ENCODE measurements around the gene HMCN1. TPM values are rescaled to one million over a fixed set of nuclear protein-coding genes. Genes with fewer than 3 reads are reported as not detected.
"Not testable (repeated sequence)": the region's sequence is repeated elsewhere in the genome, so short reads cannot be mapped to it uniquely, and the experiment has no call there.

Gene HMCN1
- total and polyA plus RNA-seq, 12 donors = 0.56 to 5.8 (median 2.7) TPM

GRCh38 chr1:186183970-186184628 lies 449.9 kb downstream of the HMCN1 start:
- H3K4me3 ChIP-seq = peak overlapping the region in 1 of 4 donors; percentile 6
- H3K27ac ChIP-seq = no peak overlapping the region

GRCh38 chr1:186186251-186186650 lies 452.1 kb downstream of the HMCN1 start:
- H3K36me3 ChIP-seq (replicated peaks in 1 of 2); H3K27ac ChIP-seq; intact Hi-C loops (cut with DNase I); H3K4me1 ChIP-seq (replicated peaks in 1 of 2); H3K4me3 ChIP-seq; H3K27me3 ChIP-seq; DNase-seq; H3K9me3 ChIP-seq (replicated peaks in 1 of 3): not testable (repeated sequence)
- 87 to 96% (median 91%) methylated on average over 6 of the region's 6 CpGs for WGBS, 4 donors

More at GRCh38 chr1:186183970-186184628, 449.9 kb downstream of the HMCN1 start:
- Histone ChIP-seq H3K27me3 (no peaks in the 10 kb centered on the region), H3K4me1 (replicated peaks in 1 of 2) (no peaks in the 10 kb centered on the region), H3K9me3 (replicated peaks in 1 of 3) (no peaks in the 10 kb centered on the region), H3K36me3 (replicated peaks in 1 of 2) (no peaks in the 10 kb centered on the region)
- no peak for TF ChIP-seq POLR2A (IDR thresholded peaks at IDR 0.05)
- no peak for TF ChIP-seq CTCF (IDR thresholded peaks at IDR 0.05)
- intact Hi-C loops (cut with DNase I) = no loop called here
- no peak for DNase-seq
- WGBS, 4 donors = 32 to 35% (median 34%) methylated on average over 5 of the region's 5 CpGs

- DNase-seq = no peak
- Histone ChIP-seq H3K9me3 (replicated peaks in 1 of 3) (no peaks in the 10 kb centered on the region), H3K27me3 (no peaks in the 10 kb centered on the region), H3K27ac (no peak overlapping the region), H3K4me3 (no peak overlapping the region), H3K4me1 (replicated peaks in 1 of 2) (no peaks in the 10 kb centered on the region), H3K36me3 (replicated peaks in 1 of 2) (no peaks in the 10 kb centered on the region)
- WGBS, 4 donors = 89 to 94% (median 91%) methylated on average over 4 to 5 of the region's 5 CpGs
- intact Hi-C loops (cut with DNase I) = no loop called here
- TF ChIP-seq CTCF (IDR thresholded peaks at IDR 0.05) = no peak
- TF ChIP-seq POLR2A (IDR thresholded peaks at IDR 0.05) = no peak
Observed at GRCh38 chr1:186187601-186188000, 453.4 kb downstream of the HMCN1 start.

- Histone ChIP-seq H3K36me3 (replicated peaks in 1 of 2) (no peaks in the 10 kb centered on the region), H3K9me3 (replicated peaks in 1 of 3) (no peaks in the 10 kb centered on the region), H3K4me1 (replicated peaks in 1 of 2) (no peaks in the 10 kb centered on the region), H3K27me3 (no peaks in the 10 kb centered on the region), H3K27ac (no peak overlapping the region), H3K4me3 (no peak overlapping the region)
- intact Hi-C loops (cut with DNase I) = no loop called here
- TF ChIP-seq CTCF (IDR thresholded peaks at IDR 0.05) (no peak), POLR2A (IDR thresholded peaks at IDR 0.05) (no peak)
- 51 to 72% (median 67%) methylated on average over 3 of the region's 3 CpGs for WGBS, 4 donors
- DNase-seq = no peak
Observed at GRCh38 chr1:186188004-186188539, 453.9 kb downstream of the HMCN1 start.

GRCh38 chr1:186188736-186189135 lies 454.5 kb downstream of the HMCN1 start:
- WGBS, 4 donors = 72 to 86% (median 83%) methylated on average over 2 of the region's 2 CpGs
- intact Hi-C loops (cut with DNase I) = no loop called here
- H3K27ac ChIP-seq = no peak overlapping the region

More at GRCh38 chr1:186188736-186189135, 454.5 kb downstream of the HMCN1 start:
- Histone ChIP-seq H3K4me3 (no peak overlapping the region), H3K9me3 (replicated peaks in 1 of 3) (no peaks in the 10 kb centered on the region), H3K36me3 (replicated peaks in 1 of 2) (no peaks in the 10 kb centered on the region), H3K4me1 (replicated peaks in 1 of 2) (no peaks in the 10 kb centered on the region), H3K27me3 (no peaks in the 10 kb centered on the region)
- DNase-seq = no peak
- TF ChIP-seq CTCF (IDR thresholded peaks at IDR 0.05) = no peak

Data from adrenal gland (tissue), 12 donors.